Ovary (tissue), 9 donors: ENCODE results near the gene LINGO3. TPM values are rescaled to one million over a fixed set of nuclear protein-coding genes. Genes with fewer than 3 reads are reported as not detected.

Experiments
- DNase-seq, 5 donors: peaks; one replicate each; pipeline ENCODE4 v3.0.0-alpha.2; 2019 to 2020
- H3K27ac ChIP-seq, 2 donors: fragments of 200-600 bp; one replicate each; pipeline versions ENCODE4 v1.5.1 to v1.8.0; 2019 to 2022
- H3K27me3 ChIP-seq: fragments of 200-600 bp; one replicate; pipeline ENCODE4 v1.8.0; 2022
- H3K36me3 ChIP-seq: fragments of 200-600 bp; sonication (generic); one replicate; pipeline ENCODE4 v1.5.1; 2019
- H3K4me1 ChIP-seq: one replicate; pipeline ENCODE4 v1.8.1; 2013; ENCODE audit warnings: mild to moderate bottlenecking, moderate library complexity; ENCODE audit not compliant: insufficient read depth
- H3K4me3 ChIP-seq: fragments of 200-600 bp; sonication (generic); one replicate; pipeline ENCODE4 v1.5.1; 2017
- H3K9me3 ChIP-seq, 2 donors: fragments of 200-600 bp in 1 of 2; sonication (generic) in 1 of 2; one replicate each; pipeline versions ENCODE4 v1.5.1 to v1.8.1; 2013 to 2019; ENCODE audit warnings: mild to moderate bottlenecking in 1 of 2, moderate library complexity in 1 of 2
- CTCF ChIP-seq, 3 donors: fragments of 450-650 bp in 2 of 3; fragments of 200-600 bp in 1 of 3; IDR thresholded peaks; one replicate each; pipeline versions ENCODE4 v1.5.1 to v1.8.0; 2016 to 2022; ENCODE audit warnings: antibody characterized with exemption in 3 of 3, mild to moderate bottlenecking in 1 of 3
- EP300 ChIP-seq: sonication (generic); formaldehyde crosslinking; IDR thresholded peaks from one replicate; pipeline ENCODE4 v1.6.1; 2017; ENCODE audit warnings: antibody characterized with exemption
- POLR2A ChIP-seq: fragments of 450-650 bp; IDR thresholded peaks from one replicate; pipeline ENCODE4 v1.6.1; 2017; ENCODE audit warnings: antibody characterized with exemption, mild to moderate bottlenecking, moderate library complexity
- WGBS, 3 donors: extraction: QIAGEN DNeasy Blood & Tissue Kit in 1 of 3; methylation state at CpG; one replicate each; pipeline versions ENCODE4 v1.1.5 to v1.1.7; 2013 to 2017; 5-methylcytosine and 5-hydroxymethylcytosine counted together
- intact Hi-C, 4 donors: fragments of 100-400 bp; cut with DNase I; formaldehyde crosslinking; loops; one replicate each; pipeline versions ENCODE4 v1.11.0 to v1.15.1; 2022 to 2023
- polyA plus RNA-seq, 2 donors: library from polyadenylated mRNA; stranded (reverse); fragments of 200-250 nt in 1 of 2; fragments of 350-450 nt in 1 of 2; fragmentation: Illumina TruSeq in 1 of 2; extraction: RNeasy Lipid Tissue Mini Kit (QIAGEN cat#74804) in 1 of 2; gene quantifications; one replicate each; pipeline ENCODE4 v1.2.3, GENCODE V29; 2013 to 2014
- total RNA-seq, 7 donors: library from RNA; depleted of rRNA in 2 of 7; stranded (reverse); fragments of >200 nt in 2 of 7; fragmentation: NEBNext Ultra II Directional in 3 of 7; extraction: Animal tissue kit (Norgen Biotek cat#: 25700) in 3 of 7; gene quantifications; one replicate each; pipeline versions ENCODE4 v1.1.0 to v1.2.4, GENCODE V29; 2016 to 2023
- donor health status: DM: no; HTN: no; CAD: no; lungs with moderate emphysema.
- donor health status: DM: no; HTN: no; CAD: no.
- donor health status: Bipolar disorder and iron deficiency.
- donor health status: DM: yes; HTN: yes; CAD: no.
- donor health status: DM: no; HTN: no; CAD: no.
- donor health status: DM: yes; HTN: yes; CAD: no.

The LINGO3 gene
- total and polyA plus RNA-seq, 9 donors, result not detected

- DNase-seq, result peak in 1 of 5 donors; percentile 12
- H3K27me3 ChIP-seq, result no peaks in the 10 kb centered on the region
- H3K27ac ChIP-seq, result no peak overlapping the region
- intact Hi-C loops, result no loop called here
- H3K9me3 ChIP-seq, result no peaks in the 10 kb centered on the region
- no peak overlapping the region for H3K4me3 ChIP-seq
- no peak for TF ChIP-seq POLR2A
- TF ChIP-seq EP300, result no peak
- no peak for TF ChIP-seq CTCF (IDR thresholded peaks at IDR 0.05)
- 88 to 93% (median 92%) methylated on average over 36 to 38 of the region's 38 CpGs for WGBS, 3 donors
- no peaks in the 10 kb centered on the region for H3K36me3 ChIP-seq
- peaks cover 4% of the 10 kb centered on the region for H3K4me1 ChIP-seq
Observed at GRCh38 chr19:2340496-2341243, 32.7 kb upstream of the LINGO3 start.

- intact Hi-C loops, result no loop called here
- WGBS, 3 donors, result 92 to 94% (median 93%) methylated on average over 51 to 52 of the region's 52 CpGs
- Histone ChIP-seq H3K36me3 (no peaks in the 10 kb centered on the region), H3K4me3 (no peak overlapping the region), H3K9me3 (no peaks in the 10 kb centered on the region), H3K27ac (no peak overlapping the region), H3K27me3 (no peaks in the 10 kb centered on the region), H3K4me1 (peaks cover 4% of the 10 kb centered on the region)
- TF ChIP-seq CTCF (IDR thresholded peaks at IDR 0.05) (no peak), EP300 (no peak), POLR2A (no peak)
- peak in 1 of 5 donors; percentile 16 for DNase-seq
Observed at GRCh38 chr19:2339644-2340310, 31.8 kb upstream of the LINGO3 start.

GRCh38 chr19:2338751-2339643 lies 31.0 kb upstream of the LINGO3 start:
- no peaks in the 10 kb centered on the region for H3K27me3 ChIP-seq
- H3K36me3 ChIP-seq, result no peaks in the 10 kb centered on the region
- TF ChIP-seq CTCF (IDR thresholded peaks at IDR 0.05), result no peak
- peak in 1 of 5 donors; percentile 21 for DNase-seq
- WGBS, 3 donors, result 93 to 95% (median 94%) methylated on average over 52 to 54 of the region's 54 CpGs
- intact Hi-C loops, result no loop called here
- no peak overlapping the region for H3K4me3 ChIP-seq
- H3K27ac ChIP-seq, result no peak overlapping the region
- H3K9me3 ChIP-seq, result no peaks in the 10 kb centered on the region
- H3K4me1 ChIP-seq, result peaks cover 4% of the 10 kb centered on the region

GRCh38 chr19:2338055-2338615 lies 30.2 kb upstream of the LINGO3 start:
- intact Hi-C loops, result no loop called here
- Histone ChIP-seq H3K9me3 (no peaks in the 10 kb centered on the region), H3K36me3 (no peaks in the 10 kb centered on the region), H3K27me3 (no peaks in the 10 kb centered on the region), H3K4me1 (peaks cover 4% of the 10 kb centered on the region), H3K27ac (no peak overlapping the region), H3K4me3 (no peak overlapping the region)
- DNase-seq, result peak in 1 of 5 donors; percentile 23
- TF ChIP-seq POLR2A (no peak), CTCF (IDR thresholded peaks at IDR 0.05) (no peak), EP300 (no peak)
- whole genome bisulfite sequencing, 3 donors, result 92 to 97% (median 94%) methylated on average over 21 of the region's 21 CpGs
